ENCODE measurements around the gene ELOVL6.

ELOVL6 gene

GRCh38 chr4:110012917-110013316, 185.5 kb downstream of the ELOVL6 start:
- Histone ChIP-seq H3K27ac (no peak overlapping the region), H3K9me3 (no peaks in the 10 kb centered on the region), H3K36me3 (no peaks in the 10 kb centered on the region), H3K27me3 (no peaks in the 10 kb centered on the region), H3K4me1 (ENCODE audit: control insufficient read depth in 1 of 2, insufficient read depth in 1 of 2, low read depth in 1 of 2, low read length in 1 of 2) (no peaks in the 10 kb centered on the region), H3K4me3 (ENCODE audit: low read depth in 1 of 2, low read length in 1 of 2) (no peak overlapping the region)
- TF ChIP-seq CTCF (IDR thresholded peaks at IDR 0.05): no peak

- TF ChIP-seq CTCF (IDR thresholded peaks at IDR 0.05): no peak
- Histone ChIP-seq H3K36me3 (no peaks in the 10 kb centered on the region), H3K27me3 (no peaks in the 10 kb centered on the region), H3K4me3 (ENCODE audit: low read depth in 1 of 2, low read length in 1 of 2) (no peak overlapping the region), H3K4me1 (ENCODE audit: control insufficient read depth in 1 of 2, insufficient read depth in 1 of 2, low read depth in 1 of 2, low read length in 1 of 2) (no peaks in the 10 kb centered on the region), H3K27ac (no peak overlapping the region), H3K9me3 (no peaks in the 10 kb centered on the region)
These were observed 187.6 kb downstream of the ELOVL6 start for GRCh38 chr4:110010797-110011196.

GRCh38 chr4:110009550-110009949, 188.9 kb downstream of the ELOVL6 start:
- no peak for TF ChIP-seq CTCF (IDR thresholded peaks at IDR 0.05)
- Histone ChIP-seq H3K4me1 (ENCODE audit: control insufficient read depth in 1 of 2, insufficient read depth in 1 of 2, low read depth in 1 of 2, low read length in 1 of 2) (no peaks in the 10 kb centered on the region), H3K27ac (no peak overlapping the region), H3K4me3 (ENCODE audit: low read depth in 1 of 2, low read length in 1 of 2) (no peak overlapping the region), H3K36me3 (no peaks in the 10 kb centered on the region), H3K9me3 (no peaks in the 10 kb centered on the region), H3K27me3 (no peaks in the 10 kb centered on the region)

GRCh38 chr4:110008540-110008939, 189.9 kb downstream of the ELOVL6 start:
- Histone ChIP-seq H3K9me3 (no peaks in the 10 kb centered on the region), H3K4me3 (ENCODE audit: low read depth in 1 of 2, low read length in 1 of 2) (no peak overlapping the region), H3K36me3 (no peaks in the 10 kb centered on the region), H3K27ac (no peak overlapping the region), H3K27me3 (no peaks in the 10 kb centered on the region), H3K4me1 (ENCODE audit: control insufficient read depth in 1 of 2, insufficient read depth in 1 of 2, low read depth in 1 of 2, low read length in 1 of 2) (no peaks in the 10 kb centered on the region)
- TF ChIP-seq CTCF (IDR thresholded peaks at IDR 0.05): no peak

GRCh38 chr4:110007217-110007616, 191.2 kb downstream of the ELOVL6 start:
- TF ChIP-seq CTCF (IDR thresholded peaks at IDR 0.05): no peak
- Histone ChIP-seq H3K36me3 (no peaks in the 10 kb centered on the region), H3K9me3 (no peaks in the 10 kb centered on the region), H3K4me3 (ENCODE audit: low read depth in 1 of 2, low read length in 1 of 2) (no peak overlapping the region), H3K27ac (no peak overlapping the region), H3K4me1 (ENCODE audit: control insufficient read depth in 1 of 2, insufficient read depth in 1 of 2, low read depth in 1 of 2, low read length in 1 of 2) (no peaks in the 10 kb centered on the region), H3K27me3 (no peaks in the 10 kb centered on the region)

- Histone ChIP-seq H3K9me3 (no peaks in the 10 kb centered on the region), H3K4me1 (ENCODE audit: control insufficient read depth in 1 of 2, insufficient read depth in 1 of 2, low read depth in 1 of 2, low read length in 1 of 2) (no peaks in the 10 kb centered on the region), H3K36me3 (no peaks in the 10 kb centered on the region), H3K4me3 (ENCODE audit: low read depth in 1 of 2, low read length in 1 of 2) (no peak overlapping the region), H3K27me3 (no peaks in the 10 kb centered on the region), H3K27ac (no peak overlapping the region)
- TF ChIP-seq CTCF (IDR thresholded peaks at IDR 0.05): no peak
These were observed 192.9 kb downstream of the ELOVL6 start for GRCh38 chr4:110005461-110006056.

All from neutrophil (primary cell).